Activated CD8-positive, alpha-beta memory T cell treated with anti-CD3 and anti-CD28 coated beads, Interleukin-2, amount 50 U/mL, for 24 hours (primary cell): Measurements from ENCODE around the gene ACAP3.
"Not testable (repeated sequence)": the region's sequence is repeated elsewhere in the genome, so short reads cannot be mapped to it uniquely, and the experiment has no call there.

Source experiments
- DNase-seq: peaks from one replicate; pipeline ENCODE4 v3.0.0-alpha.2; 2020; ENCODE audit errors: extremely low read depth

ACAP3 gene

DNA sequence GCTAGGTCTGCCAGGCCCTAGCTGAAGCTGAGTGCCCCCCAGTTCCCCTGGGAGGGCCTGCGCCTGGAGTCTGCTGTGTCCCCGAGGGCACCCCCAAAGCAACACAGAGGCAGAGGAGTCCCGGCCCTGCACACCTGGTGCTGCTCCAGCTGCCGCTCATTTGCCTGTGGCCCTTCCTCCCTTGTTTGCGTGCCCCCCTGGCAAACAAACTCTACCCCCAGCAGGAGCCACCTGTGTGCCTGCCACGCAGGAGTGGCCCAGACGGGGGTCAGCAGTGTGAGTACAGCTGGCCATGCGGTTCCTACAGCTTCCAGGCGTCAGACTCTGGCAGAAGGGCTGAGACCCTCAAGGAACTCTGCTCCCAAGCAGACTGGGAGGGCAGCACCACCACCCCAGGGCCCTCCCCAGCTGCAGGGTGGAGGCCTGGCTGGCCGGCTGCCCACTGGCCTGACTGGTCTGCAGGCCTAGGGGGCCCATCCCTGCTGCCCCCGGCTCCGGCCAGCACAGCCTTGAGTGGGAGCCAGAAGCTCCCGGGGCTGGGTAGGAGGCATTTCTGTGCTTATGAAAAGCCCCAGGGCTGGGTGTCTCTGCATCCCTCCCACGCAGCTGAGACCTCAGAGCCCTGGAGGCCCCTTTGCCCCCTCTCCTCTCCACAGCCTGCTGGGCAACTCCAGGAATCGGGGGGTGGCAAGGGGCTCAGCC is 22.8 kb upstream of the ACAP3 start:
- no peak for DNase-seq

DNA sequence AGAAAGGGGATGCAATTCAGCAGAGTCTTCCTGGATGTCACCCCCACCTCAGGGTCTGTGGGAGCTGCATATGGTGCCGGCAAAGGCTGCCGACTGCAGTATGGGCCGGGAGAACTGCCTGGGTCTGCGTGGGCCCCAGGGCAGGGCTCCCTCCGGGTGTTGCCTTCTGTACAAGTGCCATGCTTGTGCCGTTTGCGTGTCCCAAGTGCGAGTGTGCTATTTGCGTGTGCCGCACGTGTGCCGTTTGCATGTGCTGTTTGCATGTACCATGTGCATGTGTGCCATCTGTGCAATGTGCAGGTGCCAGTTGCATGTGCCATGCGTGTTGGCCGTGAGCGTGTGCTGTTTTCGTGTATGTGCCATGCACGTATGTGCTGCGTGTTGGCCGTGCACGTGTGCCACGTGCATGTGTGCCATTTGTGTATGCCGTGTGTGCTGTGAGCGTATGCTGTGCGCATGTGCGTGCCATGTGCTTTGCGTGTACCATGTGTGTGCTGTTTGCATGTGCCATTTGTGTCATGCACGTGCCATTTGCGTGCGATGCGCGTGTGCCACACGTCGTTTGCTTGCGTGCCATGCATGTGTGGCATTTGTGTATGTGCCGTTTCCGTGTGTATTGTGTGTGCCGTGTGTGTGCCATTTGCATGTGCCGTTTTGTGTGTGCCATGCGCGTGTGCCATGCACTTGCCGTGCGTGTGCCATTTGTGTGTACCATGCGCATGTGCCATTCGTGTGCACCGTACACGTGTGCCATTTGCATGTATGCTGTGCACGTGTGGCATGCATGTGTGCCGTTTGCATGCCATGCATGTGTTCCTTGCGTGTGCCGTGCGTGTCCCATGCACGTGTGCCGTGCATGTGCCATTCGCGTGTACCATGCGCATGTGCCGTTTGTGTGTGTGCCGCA is 21.8 kb upstream of the ACAP3 start:
- no peak for DNase-seq

DNA sequence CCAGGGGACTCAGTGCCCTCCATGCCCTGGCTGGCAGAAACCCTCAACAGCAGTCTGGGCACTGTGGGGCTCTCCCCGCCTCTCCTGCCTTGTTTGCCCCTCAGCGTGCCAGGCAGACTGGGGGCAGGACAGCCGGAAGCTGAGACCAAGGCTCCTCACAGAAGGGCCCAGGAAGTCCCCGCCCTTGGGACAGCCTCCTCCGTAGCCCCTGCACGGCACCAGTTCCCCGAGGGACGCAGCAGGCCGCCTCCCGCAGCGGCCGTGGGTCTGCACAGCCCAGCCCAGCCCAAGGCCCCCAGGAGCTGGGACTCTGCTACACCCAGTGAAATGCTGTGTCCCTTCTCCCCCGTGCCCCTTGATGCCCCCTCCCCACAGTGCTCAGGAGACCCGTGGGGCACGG is 20.5 kb upstream of the ACAP3 start:
- no peak for DNase-seq

DNA sequence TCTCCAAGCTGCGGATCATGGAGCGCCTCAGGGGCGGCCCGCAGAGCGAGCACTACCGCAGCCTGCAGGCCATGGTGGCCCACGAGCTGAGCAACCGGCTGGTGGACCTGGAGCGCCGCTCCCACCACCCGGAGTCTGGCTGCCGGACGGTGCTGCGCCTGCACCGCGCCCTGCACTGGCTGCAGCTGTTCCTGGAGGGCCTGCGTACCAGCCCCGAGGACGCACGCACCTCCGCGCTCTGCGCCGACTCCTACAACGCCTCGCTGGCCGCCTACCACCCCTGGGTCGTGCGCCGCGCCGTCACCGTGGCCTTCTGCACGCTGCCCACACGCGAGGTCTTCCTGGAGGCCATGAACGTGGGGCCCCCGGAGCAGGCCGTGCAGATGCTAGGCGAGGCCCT is 19.6 kb upstream of the ACAP3 start:
- DNase-seq = no peak

DNA sequence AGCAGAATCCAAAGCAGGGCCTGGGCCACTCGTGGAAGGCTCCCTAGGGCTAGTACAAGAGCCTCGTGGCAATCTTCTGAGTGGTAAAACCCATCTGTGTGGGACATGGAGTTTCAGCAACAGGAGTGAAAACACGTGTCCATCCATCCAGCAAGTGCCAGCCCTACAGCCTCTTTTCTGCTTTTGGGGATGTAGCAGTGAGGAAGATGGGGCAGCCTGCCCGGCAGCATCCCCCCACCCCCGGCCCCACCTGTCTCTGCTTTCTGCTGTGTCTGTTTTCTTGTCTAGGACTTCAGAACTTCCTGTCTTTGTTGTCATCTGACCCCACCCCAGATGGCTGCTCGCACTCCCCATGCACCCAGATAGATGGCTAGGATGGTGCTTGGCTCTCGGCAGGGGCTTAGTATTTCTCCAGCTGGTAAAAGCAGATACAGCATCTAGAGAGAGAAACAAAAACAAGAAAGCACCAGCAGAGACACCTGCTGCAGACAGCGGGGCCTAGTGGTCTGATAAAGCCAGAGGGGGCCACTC is 18.4 kb upstream of the ACAP3 start:
- DNase-seq = no peak

DNA sequence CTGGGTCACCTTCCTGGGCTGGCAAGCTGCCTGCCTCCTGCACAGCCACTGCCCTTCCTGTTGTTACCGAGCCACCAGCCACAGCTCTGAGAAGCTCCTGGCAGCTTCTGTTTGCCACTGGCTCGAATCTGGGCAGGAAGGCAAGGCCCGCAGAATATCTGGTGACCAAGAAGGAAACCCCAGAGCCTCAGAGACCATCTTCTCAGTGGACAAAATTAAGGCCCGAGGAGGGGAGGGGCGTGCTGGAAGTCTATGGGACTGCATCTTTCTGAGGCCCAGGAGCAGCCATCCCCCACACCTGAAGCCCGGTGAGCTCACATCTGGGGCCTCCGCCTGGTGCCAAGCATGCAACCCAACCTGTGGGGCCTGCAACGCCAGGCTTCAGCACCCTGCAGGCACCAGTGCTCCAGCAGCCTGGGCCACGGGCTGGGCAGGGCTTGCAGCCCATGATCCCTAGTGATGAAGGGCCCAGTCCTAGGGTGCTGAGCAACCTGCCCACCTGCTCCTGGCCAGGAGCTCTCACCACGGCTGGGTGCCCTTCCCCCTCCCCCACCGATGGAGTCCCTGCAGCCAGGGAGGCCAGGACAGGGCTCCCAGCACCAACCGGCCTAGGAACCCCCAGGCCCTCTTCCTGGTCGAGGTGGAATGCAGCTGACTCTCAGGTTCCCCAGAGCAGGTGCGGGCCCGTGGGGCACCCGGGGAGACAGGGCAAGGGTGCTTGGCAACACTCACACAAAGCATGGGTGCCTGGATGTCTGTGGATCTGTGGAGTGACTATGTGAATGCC is 17.8 kb upstream of the ACAP3 start:
- DNase-seq = no peak

DNA sequence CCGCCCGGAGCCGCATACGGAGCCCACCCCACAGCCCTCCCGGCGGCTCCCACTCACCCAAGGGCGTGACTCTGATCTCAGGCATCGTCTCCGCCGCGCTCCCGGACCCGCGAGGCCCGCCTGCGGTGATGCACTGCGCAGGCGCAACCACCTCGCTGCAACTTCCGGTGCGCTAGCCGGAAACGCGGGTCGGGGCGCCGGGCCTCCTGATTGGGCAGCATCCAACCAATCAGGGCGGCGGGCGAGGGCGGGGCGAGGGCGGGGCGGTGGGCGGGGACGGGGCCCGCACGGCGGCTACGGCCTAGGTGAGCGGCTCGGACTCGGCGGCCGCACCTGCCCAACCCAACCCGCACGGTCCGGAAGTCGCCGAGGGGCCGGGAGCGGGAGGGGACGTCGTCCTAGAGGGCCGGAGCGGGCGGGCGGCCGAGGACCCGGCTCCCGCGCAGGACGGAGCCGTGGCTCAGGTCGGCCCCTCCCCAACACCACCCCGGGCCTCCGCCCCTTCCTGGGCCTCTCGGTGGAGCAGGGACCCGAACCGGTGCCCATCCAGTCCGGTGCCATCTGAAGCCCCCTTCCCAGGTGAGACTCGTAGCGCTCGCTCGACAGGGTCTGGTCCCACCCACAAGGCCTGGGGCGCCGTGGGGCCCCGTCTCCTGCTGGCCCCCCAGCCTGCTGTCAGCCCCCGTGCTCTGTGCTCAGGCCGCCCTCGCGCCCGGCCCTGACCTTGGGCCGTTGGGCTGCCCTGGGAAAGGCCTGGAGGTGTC is 17.0 kb upstream of the ACAP3 start, which contains the start of the genes CPTP and INTS11:
TSS of gene CPTP (plus strand) at position 279 of the 764 bp plus-strand sequence. CDS start 2,109 bp downstream, outside the sequence.
TSS of gene INTS11 (minus strand) at position 137 of the 764 bp plus-strand sequence. CDS start at position 85, 52 bp downstream.
- peak; percentile 86 for DNase-seq

DNA sequence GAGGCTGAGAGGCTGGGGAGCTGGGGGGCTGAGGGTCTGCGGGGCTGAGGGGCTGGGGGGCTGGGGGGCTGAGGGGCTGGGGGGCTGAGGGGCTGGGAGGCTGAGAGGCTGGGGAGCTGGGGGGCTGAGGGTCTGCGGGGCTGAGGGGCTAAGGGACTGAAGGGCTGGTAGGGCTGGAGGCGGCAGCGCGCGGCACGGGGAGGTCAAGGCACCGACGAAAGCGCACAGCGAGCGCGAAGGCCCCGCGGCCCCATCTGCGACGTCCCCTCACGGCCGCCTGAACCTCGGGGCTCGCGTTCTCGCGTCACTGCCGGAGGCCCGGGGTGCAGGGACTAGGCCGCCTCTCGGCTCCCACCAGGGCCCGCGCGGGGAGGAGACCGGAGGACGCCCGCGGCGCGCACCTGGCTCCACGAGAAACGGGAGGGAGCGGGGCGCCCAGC is 16.4 kb upstream of the ACAP3 start:
- DNase-seq = no peak

DNA sequence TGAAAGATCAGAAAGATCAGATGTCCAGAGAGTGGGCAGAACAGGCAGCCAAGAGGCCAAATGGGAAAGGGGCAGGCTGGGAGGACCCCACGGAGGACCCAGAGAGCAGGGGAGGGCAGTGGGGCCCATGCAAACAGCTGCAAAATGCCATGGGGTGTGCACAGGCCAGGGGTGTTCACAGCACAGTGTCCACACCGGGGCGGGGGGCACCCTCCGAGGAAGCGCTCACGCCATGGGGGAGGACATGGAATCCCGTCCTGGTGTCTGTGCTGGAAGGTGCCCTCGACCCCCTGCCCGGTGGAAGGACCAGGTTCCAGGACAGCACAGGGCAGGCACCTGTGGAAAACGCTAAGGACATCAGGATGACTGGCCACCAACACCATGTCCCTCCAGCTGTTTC is 15.2 kb upstream of the ACAP3 start:
- no peak for DNase-seq

DNA sequence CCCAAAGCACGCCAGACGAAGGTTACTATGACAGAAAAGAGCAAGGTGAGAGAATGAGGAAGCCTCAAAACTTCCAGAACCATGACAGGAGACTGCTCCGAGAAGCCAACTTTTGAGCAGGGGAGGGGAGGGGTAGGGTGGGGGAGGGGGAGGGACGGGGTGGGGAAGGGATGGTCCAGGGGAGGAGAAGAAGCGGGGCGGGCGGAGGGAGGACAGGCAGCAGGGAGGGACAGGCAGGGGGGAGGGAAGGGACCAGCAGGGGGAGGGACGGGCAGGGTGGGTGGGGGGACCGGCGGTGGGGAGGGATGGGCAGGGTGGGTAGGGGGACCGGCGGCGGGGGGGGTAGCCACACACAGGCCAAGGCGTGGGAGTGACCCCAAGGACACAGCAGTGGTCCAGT is 14.7 kb upstream of the ACAP3 start:
- no peak for DNase-seq

DNA sequence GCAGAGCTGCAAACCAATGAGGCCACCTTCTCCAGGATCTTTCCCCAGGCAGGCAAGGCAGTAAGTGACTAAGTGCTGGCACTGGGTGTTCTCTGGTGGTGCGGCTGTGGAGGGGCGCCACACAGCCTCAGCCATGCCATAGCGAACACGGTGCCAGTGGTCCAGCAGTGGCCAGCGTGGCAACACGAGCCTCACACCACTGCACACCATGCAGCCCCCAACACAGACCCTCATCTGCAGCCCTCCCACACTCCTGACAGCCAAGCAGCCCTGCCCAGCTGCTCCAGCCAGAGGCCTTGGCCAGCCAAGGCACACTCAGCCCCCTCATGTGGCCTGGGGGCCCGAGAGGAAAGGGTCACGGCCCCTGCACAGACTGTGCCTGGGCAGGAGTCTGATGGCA is 13.7 kb upstream of the ACAP3 start:
- DNase-seq = no peak

DNA sequence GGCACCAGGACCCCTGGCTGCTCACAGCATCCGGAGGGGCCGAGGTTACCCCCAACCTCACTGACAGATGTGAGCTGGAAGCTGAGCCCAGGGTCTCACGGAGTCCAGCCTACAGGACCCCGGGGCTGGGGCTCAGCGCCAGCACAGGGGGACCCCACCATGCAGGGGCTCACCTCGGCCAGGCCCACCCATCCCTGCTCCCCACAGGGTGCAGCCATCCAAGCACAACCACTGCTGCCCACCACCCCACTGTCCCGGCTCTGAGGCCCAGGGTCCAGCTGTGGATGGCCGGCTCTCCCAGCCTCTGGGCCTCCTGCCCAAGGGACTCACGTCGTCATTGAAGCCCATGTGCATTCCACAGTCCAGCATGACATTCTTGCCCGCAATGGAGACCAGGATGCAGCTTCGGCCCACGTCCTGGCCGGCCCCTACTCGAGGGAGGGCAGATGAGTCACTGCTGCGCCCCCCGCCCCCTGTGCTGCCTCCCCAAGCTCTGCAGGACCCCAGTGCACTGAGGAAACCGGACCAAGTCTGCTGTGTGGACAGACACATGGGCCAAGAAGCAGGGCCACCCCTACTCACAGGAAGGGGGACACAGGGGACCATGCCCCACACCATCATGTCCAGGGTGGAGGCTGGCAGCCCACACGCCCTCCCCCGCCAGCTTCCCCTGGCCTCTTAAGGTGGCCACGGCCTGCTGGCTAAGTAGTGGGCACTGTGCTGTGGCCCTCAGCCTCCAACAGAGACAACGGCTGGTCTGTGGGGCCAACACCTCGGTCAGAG is 13.1 kb upstream of the ACAP3 start:
- DNase-seq = no peak

DNA sequence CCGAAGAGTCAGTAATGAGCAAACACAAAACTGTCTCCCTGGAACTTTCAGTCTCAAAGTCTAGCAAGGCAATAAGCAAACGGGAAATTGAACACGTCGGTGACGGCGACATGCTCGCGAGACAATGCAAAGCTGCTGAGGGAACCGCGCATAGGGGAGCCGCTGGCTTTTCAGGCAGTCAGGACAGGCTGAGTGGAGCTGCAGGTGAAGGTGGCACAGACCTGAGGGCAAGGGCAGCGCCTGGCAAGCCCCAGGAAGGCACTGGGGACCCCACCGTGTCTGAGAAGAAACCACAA is 11.9 kb upstream of the ACAP3 start:
- DNase-seq = no peak

DNA sequence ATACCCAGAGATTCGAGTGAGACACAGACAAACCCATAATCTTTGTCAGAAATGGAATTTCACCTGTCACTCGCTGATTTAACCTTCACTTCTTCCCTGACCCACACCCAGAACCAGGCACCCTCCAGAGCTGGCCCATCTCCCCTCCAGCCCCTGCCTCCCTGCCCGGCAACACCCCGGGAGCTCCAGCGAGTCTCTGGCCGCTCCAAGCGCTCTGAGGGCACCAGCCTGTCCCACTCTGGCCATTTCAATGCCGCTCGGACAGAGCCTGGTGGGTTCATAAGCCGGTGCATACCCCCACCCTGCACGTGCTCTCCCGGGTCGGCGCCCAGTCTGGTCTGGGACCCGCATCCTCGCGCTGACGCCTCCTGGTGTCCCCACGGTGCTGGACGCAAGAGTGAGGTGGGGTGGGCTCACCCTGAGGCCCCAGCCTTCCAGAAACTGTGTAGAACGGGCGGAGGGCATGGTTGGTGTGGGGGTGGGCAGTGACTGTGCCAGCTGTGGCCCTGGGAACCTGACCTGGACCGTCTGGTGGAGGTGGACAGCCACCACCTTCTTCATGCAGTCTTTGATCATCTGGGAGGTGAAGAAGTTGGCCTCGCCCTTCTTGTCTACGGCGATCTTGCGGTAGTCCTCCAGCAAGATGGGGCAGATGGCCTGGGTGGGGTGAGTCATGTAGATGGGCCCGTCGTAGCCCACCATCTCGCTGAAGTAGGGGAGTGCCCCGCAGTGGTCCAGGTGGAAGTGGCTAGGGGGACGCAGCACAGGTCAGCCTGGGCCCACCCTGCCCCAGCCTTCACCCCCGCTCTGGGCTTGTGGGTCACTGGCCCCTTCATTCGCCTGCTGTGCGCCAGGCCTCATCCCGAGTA is 11.3 kb upstream of the ACAP3 start:
- DNase-seq = no peak

DNA sequence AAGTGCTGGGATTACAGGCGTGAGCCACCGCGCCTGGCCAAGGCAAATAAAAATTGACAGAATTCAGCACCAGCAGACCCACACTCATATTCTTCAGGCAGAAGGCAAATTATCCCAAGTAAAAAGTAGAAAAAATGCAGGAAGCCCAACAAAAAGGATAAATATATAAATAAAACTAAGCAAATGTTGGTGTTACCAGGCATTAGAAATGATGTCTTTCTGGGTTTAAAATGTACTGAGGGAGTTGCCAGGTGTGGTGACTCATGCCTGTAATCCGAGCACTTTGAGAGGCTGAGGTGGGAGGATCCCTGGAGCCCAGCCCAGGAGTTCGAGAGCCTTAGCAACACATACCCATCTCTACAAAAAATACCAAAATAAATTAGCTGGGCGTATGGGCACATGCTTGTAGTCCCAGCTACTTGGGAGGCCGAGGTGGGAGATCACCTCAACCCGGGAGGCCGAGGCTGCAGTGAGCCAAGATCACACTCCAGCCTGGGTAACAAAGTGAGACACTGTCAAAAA is 10.5 kb upstream of the ACAP3 start:
- DNase-seq = no peak

DNA sequence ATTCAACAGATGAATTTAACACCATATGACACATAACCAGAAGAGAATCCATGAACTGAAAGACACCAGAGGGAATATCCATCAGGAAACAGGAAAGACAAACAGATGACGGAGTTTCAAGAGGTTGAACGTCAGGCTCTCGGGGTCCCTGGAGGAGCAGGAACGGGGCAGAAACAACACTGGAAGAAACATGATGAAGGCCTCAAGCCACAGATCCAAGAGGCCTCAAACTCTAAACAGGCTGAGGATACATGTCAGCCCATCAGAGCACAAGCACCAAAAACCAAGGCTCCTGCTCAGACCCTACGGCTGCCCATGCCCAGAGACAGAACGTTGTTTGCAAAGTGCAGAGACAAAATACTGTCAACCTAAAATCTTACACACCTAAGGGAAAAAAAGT is 9.7 kb upstream of the ACAP3 start:
- DNase-seq = no peak

DNA sequence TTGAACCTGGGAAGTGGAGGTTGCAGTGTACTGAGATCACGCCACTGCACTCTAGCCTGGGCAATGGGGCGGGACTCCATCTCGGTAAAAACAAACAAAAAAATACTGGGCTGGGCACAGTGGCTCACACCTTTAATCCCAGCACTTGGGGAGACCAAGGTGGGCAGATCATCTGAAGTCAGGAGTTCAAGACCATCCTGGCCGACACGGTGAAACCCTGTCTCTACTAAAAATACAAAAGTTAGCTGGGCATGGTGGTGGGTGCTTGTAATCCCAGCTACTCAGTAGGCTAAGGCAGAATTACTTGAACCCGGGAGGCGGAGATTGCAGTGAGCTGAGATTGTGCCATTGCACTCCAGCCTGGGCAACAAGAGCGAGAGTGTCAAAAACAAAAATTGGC is 8.5 kb upstream of the ACAP3 start:
- not testable (repeated sequence) for DNase-seq

DNA sequence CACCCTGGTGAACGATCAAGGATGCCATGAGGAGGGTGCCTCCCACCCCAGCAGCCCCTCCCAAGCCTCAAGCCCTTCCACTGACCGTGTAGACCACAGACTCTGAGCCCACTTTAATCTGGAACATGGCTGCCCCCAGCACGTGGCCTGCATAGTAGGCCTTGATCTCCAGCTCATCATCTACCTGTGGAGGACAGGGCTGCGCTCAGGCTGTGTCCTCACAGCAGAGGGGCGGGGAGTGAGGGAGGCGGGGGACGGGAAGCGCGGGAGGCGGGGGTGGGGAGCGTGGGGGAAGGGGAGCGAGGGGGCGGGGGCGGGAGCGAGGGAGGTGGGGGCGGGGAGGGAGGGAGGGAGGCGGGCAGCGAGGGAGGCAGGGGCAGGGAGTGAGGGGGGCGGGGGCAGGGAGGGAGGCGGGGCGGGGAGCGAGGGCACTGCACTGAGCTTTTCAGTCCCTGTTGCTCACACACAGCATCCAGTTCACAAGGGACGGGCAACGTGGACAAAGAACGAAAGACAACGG is 7.8 kb upstream of the ACAP3 start:
- no peak for DNase-seq
